Measurements from ENCODE around the gene TBCC. TPM values are rescaled to one million over a fixed set of nuclear protein-coding genes. Genes with fewer than 3 reads are reported as not detected.

TBCC gene
- total and polyA plus RNA-seq, 2 of the 13 experiments (the other 11 are each of a cell fraction or from before 2014, with no cell fraction given), result 14.8 to 36.1 TPM

DNA sequence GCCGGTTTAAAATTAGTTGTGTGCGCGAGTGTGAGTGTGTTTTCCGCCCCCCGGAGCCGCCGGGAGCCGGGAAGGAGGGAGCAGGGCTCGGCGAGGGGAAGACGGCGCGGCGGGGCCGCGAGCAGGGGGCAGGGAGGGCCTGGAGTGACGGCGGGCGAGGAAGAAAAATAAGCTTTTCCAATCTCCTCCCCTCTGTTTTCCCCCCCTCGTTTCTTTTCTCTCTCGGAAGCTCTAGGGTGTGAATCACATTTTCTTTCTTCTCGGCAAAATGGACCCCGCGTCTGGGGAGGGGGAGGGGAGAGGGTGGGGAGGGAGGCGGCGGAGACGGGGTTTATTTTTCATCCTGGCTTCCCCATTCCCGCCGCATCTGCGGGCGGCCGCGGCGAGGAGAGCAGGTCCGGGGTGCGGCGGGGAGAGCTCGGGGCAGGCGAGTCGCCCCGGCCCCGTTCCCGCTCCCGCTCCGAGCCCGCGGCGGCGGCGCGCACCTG lies 36.8 kb upstream of the TBCC start (continued):
- TF ChIP-seq ZC3H4 (CRISPR knock-in tag; IDR thresholded peaks at IDR 0.05; ENCODE audit: borderline replicate concordance), result peak; percentile 37; the same call in 1 of the 2 replicates
- TF ChIP-seq ZNF337 (CRISPR knock-in tag; IDR thresholded peaks at IDR 0.05; ENCODE audit: borderline replicate concordance, low read depth), result no peak
- no peak for TF ChIP-seq HNF4G (IDR thresholded peaks at IDR 0.05; ENCODE audit: borderline replicate concordance, low read depth, low read length)
- TF ChIP-seq HNF4G (CRISPR knock-in tag; IDR thresholded peaks at IDR 0.05; ENCODE audit: borderline replicate concordance, low read depth), result no peak
- 0 out of 2 replicates have a peak, but pooled peaks have one; percentile 73 for TF ChIP-seq ZSCAN25 (CRISPR knock-in tag; IDR thresholded peaks at IDR 0.05)
- peak; percentile 55; the same call in 1 of the 2 replicates for TF ChIP-seq MYNN (CRISPR knock-in tag; IDR thresholded peaks at IDR 0.05; ENCODE audit: low read depth)
- TF ChIP-seq ISX (CRISPR knock-in tag; conservative IDR thresholded peaks at IDR 0.05), result 0 out of 2 replicates have a peak, but pooled peaks have one; percentile 11
- TF ChIP-seq ZNF101 (CRISPR knock-in tag; IDR thresholded peaks at IDR 0.05; ENCODE audit: borderline replicate concordance, low read depth), result no peak
- no peak for TF ChIP-seq CEBPB (IDR thresholded peaks at IDR 0.05; ENCODE audit: borderline replicate concordance, low read depth, low read length)
- TF ChIP-seq, protein P1, sequence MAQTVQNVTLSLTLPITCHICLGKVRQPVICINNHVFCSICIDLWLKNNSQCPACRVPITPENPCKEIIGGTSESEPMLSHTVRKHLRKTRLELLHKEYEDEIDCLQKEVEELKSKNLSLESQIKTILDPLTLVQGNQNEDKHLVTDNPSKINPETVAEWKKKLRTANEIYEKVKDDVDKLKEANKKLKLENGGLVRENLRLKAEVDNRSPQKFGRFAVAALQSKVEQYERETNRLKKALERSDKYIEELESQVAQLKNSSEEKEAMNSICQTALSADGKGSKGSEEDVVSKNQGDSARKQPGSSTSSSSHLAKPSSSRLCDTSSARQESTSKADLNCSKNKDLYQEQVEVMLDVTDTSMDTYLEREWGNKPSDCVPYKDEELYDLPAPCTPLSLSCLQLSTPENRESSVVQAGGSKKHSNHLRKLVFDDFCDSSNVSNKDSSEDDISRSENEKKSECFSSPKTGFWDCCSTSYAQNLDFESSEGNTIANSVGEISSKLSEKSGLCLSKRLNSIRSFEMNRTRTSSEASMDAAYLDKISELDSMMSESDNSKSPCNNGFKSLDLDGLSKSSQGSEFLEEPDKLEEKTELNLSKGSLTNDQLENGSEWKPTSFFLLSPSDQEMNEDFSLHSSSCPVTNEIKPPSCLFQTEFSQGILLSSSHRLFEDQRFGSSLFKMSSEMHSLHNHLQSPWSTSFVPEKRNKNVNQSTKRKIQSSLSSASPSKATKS (CRISPR knock-in tag; IDR thresholded peaks at IDR 0.05), result 0 out of 2 replicates have a peak, but pooled peaks have one; percentile 16
- no peak for TF ChIP-seq SAFB2 (CRISPR knock-in tag; IDR thresholded peaks at IDR 0.05; ENCODE audit: borderline replicate concordance, low read depth)
- no peak for TF ChIP-seq MLLT10 (CRISPR knock-in tag; IDR thresholded peaks at IDR 0.05)
- TF ChIP-seq KLF6 (CRISPR knock-in tag; IDR thresholded peaks at IDR 0.05), result no peak
- no peak for TF ChIP-seq NONO (IDR thresholded peaks at IDR 0.05)
- TF ChIP-seq NONO (CRISPR knock-in tag; conservative IDR thresholded peaks at IDR 0.05), result 0 out of 2 replicates have a peak, but pooled peaks have one; percentile 15
- TF ChIP-seq NPAS2 (CRISPR knock-in tag; IDR thresholded peaks at IDR 0.05; ENCODE audit: borderline replicate concordance), result no peak
- TF ChIP-seq, protein P2, sequence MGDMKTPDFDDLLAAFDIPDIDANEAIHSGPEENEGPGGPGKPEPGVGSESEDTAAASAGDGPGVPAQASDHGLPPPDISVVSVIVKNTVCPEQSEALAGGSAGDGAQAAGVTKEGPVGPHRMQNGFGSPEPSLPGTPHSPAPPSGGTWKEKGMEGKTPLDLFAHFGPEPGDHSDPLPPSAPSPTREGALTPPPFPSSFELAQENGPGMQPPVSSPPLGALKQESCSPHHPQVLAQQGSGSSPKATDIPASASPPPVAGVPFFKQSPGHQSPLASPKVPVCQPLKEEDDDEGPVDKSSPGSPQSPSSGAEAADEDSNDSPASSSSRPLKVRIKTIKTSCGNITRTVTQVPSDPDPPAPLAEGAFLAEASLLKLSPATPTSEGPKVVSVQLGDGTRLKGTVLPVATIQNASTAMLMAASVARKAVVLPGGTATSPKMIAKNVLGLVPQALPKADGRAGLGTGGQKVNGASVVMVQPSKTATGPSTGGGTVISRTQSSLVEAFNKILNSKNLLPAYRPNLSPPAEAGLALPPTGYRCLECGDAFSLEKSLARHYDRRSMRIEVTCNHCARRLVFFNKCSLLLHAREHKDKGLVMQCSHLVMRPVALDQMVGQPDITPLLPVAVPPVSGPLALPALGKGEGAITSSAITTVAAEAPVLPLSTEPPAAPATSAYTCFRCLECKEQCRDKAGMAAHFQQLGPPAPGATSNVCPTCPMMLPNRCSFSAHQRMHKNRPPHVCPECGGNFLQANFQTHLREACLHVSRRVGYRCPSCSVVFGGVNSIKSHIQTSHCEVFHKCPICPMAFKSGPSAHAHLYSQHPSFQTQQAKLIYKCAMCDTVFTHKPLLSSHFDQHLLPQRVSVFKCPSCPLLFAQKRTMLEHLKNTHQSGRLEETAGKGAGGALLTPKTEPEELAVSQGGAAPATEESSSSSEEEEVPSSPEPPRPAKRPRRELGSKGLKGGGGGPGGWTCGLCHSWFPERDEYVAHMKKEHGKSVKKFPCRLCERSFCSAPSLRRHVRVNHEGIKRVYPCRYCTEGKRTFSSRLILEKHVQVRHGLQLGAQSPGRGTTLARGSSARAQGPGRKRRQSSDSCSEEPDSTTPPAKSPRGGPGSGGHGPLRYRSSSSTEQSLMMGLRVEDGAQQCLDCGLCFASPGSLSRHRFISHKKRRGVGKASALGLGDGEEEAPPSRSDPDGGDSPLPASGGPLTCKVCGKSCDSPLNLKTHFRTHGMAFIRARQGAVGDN (CRISPR knock-in tag; IDR thresholded peaks at IDR 0.05), result no peak
- TF ChIP-seq SP1 (IDR thresholded peaks at IDR 0.05), result no peak
- no peak; the same call in 1 of the 2 replicates for TF ChIP-seq SP1 (CRISPR knock-in tag; IDR thresholded peaks at IDR 0.05)
- TF ChIP-seq JDP2 (CRISPR knock-in tag; IDR thresholded peaks at IDR 0.05; ENCODE audit: borderline replicate concordance), result 0 out of 2 replicates have a peak, but pooled peaks have one; percentile 7
- no peak for TF ChIP-seq RORA (CRISPR knock-in tag; IDR thresholded peaks at IDR 0.05)
- no peak for TF ChIP-seq ZNF441 (CRISPR knock-in tag; IDR thresholded peaks at IDR 0.05; ENCODE audit: borderline replicate concordance)
- no peak for TF ChIP-seq ZNF446 (CRISPR knock-in tag; IDR thresholded peaks at IDR 0.05)
- peak; percentile 69; the same call in 1 of the 2 replicates for TF ChIP-seq PCBP1 (IDR thresholded peaks at IDR 0.05; ENCODE audit: borderline replicate concordance, low read depth, low read length)
- TF ChIP-seq ZNF766 (CRISPR knock-in tag; IDR thresholded peaks at IDR 0.05; ENCODE audit: borderline replicate concordance), result no peak; the same call in 1 of the 2 replicates
